HepG2 (cell line): Measurements from ENCODE around the gene GOT2.

ENCODE experiments used
- CTCF ChIP-seq: sonication (generic); formaldehyde crosslinking; IDR thresholded peaks from 2 replicates; pipeline ENCODE4 v1.5.0; 2020; ENCODE audit warnings: mild to moderate bottlenecking, missing genetic modification reagents, moderate library complexity
- MAX ChIP-seq: IDR thresholded peaks from 2 replicates; pipeline ENCODE4 v1.6.1; 2012; ENCODE audit warnings: inconsistent platforms
- MED13 ChIP-seq: sonication (generic); formaldehyde crosslinking; IDR thresholded peaks from 2 replicates; pipeline ENCODE4 v1.5.0; 2020; ENCODE audit warnings: missing genetic modification reagents
- NFE2 ChIP-seq: sonication (generic); formaldehyde crosslinking; IDR thresholded peaks from 2 replicates; pipeline ENCODE4 v1.4.0; 2020; ENCODE audit warnings: missing genetic modification reagents
- RFX1 ChIP-seq: fragments of 450-650 bp; IDR thresholded peaks from 2 replicates; pipeline ENCODE4 v1.6.1; 2017
- SIX4 ChIP-seq: sonication (generic); formaldehyde crosslinking; IDR thresholded peaks from 2 replicates; pipeline ENCODE4 v1.4.0; 2020; ENCODE audit warnings: missing genetic modification reagents
- TFAP4 ChIP-seq: sonication (generic); IDR thresholded peaks from 2 replicates; pipeline ENCODE4 v1.6.1; 2016; ENCODE audit warnings: low read depth, borderline replicate concordance
- TF ChIP-seq, protein P1 (sequence below): IDR thresholded peaks from 2 replicates; pipeline ENCODE4 v1.6.1; 2012; ENCODE audit warnings: low read length, improper control_type of control experiment
- TF ChIP-seq, protein P2 (sequence below): sonication (generic); formaldehyde crosslinking; IDR thresholded peaks from 2 replicates; pipeline ENCODE4 v1.5.0; 2020; ENCODE audit warnings: missing genetic modification reagents

- TF ChIP-seq MAX: no peak
- TF ChIP-seq CTCF (CRISPR knock-in tag): no peak
- TF ChIP-seq, protein P1, sequence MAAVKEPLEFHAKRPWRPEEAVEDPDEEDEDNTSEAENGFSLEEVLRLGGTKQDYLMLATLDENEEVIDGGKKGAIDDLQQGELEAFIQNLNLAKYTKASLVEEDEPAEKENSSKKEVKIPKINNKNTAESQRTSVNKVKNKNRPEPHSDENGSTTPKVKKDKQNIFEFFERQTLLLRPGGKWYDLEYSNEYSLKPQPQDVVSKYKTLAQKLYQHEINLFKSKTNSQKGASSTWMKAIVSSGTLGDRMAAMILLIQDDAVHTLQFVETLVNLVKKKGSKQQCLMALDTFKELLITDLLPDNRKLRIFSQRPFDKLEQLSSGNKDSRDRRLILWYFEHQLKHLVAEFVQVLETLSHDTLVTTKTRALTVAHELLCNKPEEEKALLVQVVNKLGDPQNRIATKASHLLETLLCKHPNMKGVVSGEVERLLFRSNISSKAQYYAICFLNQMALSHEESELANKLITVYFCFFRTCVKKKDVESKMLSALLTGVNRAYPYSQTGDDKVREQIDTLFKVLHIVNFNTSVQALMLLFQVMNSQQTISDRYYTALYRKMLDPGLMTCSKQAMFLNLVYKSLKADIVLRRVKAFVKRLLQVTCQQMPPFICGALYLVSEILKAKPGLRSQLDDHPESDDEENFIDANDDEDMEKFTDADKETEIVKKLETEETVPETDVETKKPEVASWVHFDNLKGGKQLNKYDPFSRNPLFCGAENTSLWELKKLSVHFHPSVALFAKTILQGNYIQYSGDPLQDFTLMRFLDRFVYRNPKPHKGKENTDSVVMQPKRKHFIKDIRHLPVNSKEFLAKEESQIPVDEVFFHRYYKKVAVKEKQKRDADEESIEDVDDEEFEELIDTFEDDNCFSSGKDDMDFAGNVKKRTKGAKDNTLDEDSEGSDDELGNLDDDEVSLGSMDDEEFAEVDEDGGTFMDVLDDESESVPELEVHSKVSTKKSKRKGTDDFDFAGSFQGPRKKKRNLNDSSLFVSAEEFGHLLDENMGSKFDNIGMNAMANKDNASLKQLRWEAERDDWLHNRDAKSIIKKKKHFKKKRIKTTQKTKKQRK: no peak
- no peak for TF ChIP-seq RFX1
- TF ChIP-seq MED13 (CRISPR knock-in tag): no peak
- no peak for TF ChIP-seq TFAP4
- no peak for TF ChIP-seq SIX4 (CRISPR knock-in tag)
- TF ChIP-seq NFE2 (CRISPR knock-in tag): no peak
- TF ChIP-seq, protein P2, sequence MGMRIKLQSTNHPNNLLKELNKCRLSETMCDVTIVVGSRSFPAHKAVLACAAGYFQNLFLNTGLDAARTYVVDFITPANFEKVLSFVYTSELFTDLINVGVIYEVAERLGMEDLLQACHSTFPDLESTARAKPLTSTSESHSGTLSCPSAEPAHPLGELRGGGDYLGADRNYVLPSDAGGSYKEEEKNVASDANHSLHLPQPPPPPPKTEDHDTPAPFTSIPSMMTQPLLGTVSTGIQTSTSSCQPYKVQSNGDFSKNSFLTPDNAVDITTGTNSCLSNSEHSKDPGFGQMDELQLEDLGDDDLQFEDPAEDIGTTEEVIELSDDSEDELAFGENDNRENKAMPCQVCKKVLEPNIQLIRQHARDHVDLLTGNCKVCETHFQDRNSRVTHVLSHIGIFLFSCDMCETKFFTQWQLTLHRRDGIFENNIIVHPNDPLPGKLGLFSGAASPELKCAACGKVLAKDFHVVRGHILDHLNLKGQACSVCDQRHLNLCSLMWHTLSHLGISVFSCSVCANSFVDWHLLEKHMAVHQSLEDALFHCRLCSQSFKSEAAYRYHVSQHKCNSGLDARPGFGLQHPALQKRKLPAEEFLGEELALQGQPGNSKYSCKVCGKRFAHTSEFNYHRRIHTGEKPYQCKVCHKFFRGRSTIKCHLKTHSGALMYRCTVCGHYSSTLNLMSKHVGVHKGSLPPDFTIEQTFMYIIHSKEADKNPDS: no peak
These were observed 6.9 kb downstream of the GOT2 start for GRCh38 chr16:58727028-58727781.
